Umbilical cord (tissue), 2 donors: Measurements from ENCODE around the gene CCNQ. TPM values are rescaled to one million over a fixed set of nuclear protein-coding genes. Genes with fewer than 3 reads are reported as not detected.
A peak's percentile ranks its signal among the peaks of the same experiment; 100 is the strongest.

ENCODE experiments used
- DNase-seq: peaks from one replicate; pipeline ENCODE4 v3.0.0-alpha.2; 2015; ENCODE audit warnings: low spot score
- total RNA-seq: library from RNA; depleted of rRNA; stranded (reverse); fragments of >200 nt; gene quantifications from one replicate; pipeline ENCODE4 v1.2.3, GENCODE V29; 2014; ENCODE audit warnings: low replicate concordance; ENCODE audit not compliant: insufficient read depth

Gene CCNQ
- 23.8 TPM for total RNA-seq

DNA sequence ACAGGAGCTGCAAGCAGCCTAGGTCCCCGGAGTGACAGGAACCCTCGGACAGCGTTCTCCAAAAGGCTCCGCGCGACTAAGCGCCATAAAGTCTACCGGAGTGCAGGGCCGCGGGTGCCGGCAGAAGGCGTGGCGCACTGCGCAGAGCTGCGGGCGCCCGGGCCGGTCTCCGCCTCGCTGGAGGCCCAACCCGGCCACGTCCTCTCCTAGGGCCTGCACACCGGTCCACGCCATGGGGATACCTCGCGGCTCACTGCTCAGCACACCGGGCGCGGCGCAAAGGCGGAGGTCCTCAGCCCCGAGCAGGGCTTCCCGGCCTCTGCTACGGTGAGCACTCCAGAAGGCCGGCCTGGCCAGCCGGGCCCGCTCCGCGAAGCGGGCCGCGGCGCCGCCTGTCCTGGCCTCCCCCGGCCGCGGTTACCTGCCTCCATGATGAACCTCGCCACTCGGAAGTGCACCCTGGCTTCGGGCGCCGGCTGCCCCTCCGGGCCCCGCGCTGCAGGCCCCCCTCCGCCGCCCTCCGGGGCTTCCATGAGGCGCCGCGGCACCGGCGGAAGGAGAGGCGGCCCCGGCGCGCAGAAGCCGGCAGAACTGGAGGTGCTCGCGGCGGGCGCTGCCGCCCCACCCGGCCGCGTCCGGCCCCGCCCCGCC lies at the start of gene CCNQ:
TSS of gene CCNQ (minus strand) at position 599 of the 651 bp plus-strand sequence. CDS start at position 533, 66 bp downstream.
- DNase-seq, result peak; percentile 11

- no peak for DNase-seq
Measured at GRCh38 chrX:153647461-153648357, 48.8 kb upstream of the CCNQ start.

- DNase-seq, result peak; percentile 22
Measured at GRCh38 chrX:153646620-153647373, 47.9 kb upstream of the CCNQ start, which contains the start of gene DUSP9. DUSP9 (plus strand) TSS chrX:153647203; CDS start chrX:153647954, 751 bp downstream.

- no peak for DNase-seq
Measured at GRCh38 chrX:153645921-153646488, 47.1 kb upstream of the CCNQ start.

DNA sequence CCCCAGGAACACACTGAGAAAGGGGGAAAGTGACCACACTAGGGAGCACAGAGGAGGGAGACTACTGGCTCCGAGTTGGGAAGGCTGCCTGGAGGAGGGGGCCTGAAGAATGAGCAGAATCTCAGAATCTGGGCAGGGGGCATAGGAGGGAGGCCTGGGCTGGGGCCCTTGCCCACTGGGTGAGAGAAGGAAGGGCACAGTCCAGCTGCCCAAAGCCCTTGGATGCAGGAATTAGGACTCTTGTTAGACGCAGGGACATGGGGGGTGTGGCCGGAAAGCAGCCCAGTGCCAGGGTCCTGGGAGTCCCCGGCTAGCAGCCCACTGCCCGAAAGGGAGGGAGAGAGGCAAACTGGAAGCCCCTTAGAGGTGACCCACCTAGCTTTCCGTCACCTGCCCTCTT lies 46.2 kb upstream of the CCNQ start:
- DNase-seq, result no peak

GRCh38 chrX:153644356-153645125 lies 45.6 kb upstream of the CCNQ start:
- DNase-seq, result no peak

- no peak for DNase-seq
Measured at GRCh38 chrX:153643431-153644351, 44.8 kb upstream of the CCNQ start.

DNA sequence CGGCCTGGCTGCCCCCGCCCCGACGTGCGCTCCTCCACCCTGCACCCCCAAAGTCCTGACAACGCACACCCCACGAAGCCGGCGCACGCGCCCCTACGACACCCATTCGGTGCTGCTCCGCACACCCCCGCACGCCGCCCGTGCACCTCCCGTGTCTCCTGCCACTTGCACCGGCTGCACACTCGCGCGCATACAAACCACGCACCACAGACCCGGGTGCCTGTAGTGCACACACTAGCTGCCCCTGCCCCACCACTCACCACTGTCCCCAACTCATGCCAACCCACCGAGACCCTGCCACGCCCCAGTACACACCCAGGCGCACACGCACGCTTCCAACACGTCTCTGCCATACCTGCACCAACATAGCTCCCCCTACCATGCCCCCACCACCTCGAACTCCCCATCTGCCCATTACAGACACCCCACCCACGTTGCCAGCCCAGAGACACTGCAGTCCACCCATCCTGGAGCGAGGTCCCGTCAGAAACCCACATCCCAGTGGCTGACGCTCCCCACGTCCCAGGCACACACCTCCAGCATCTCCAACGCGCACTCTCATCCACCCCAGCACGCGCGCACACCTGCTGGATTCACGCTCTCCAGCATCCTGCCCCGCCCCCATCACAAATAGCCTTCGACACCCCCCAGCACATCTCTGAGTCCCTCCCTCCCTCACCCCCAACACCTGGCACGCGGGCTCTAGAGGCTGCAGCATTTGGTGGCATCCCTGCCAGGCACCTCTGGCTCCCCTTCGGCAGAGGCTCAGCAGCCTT lies 43.9 kb upstream of the CCNQ start:
- DNase-seq, result no peak

DNA sequence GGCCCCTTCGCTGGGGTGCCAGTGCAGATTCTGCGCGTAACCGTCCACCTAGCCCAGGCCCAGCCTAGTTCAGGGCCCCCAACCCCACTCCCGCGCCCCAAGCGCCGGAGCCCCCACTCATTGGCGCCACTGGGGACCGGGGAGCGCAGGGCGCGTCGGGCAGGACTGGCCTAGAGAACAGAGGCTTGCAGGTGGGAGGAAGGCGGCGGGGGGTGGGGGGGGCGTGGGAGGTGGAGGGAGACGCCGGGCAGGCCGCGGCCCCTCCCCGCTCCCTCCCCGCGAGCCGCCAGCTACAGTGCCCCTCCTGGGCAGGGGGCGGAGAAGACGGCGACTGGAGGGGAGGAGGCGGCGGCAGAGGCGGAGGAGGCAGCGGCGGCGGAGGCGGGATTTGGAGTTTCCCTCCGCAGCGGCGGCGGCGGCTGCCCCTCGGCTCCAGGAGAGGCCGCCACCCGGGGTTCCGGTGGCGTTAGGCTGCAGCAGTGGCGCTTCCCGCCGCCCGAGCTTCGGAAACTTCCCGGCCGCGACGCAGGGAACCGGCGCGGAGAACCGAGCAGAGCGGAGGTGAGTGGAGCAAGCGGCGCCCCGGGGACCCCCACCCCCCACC lies 43.2 kb upstream of the CCNQ start:
- no peak for DNase-seq

- DNase-seq, result no peak
Measured at GRCh38 chrX:153641627-153642026, 42.7 kb upstream of the CCNQ start.

- no peak for DNase-seq
Measured at GRCh38 chrX:153640736-153641575, 42.0 kb upstream of the CCNQ start.

- DNase-seq, result no peak
Measured at GRCh38 chrX:153640045-153640686, 41.2 kb upstream of the CCNQ start.

- DNase-seq, result no peak
Measured at GRCh38 chrX:153639177-153640044, 40.5 kb upstream of the CCNQ start.

- DNase-seq, result no peak
Measured at GRCh38 chrX:153638436-153639176, 39.7 kb upstream of the CCNQ start.

DNA sequence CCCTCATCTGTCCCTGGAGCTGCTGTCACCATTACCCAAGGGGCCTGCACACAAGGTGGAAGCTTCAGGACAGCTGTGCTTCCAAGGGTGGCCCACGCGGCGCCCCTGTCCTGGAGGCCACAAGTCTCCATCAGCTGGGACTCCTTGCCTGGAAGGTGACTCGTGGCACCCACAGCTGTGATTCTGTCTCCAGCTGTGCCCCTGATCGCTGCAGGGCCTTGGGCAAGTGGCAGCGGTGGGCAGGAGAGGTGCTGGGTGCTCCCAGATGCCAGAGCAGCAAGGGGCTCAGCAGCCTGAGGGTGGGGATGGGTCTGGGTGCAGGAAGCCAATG lies 39.1 kb upstream of the CCNQ start:
- no peak for DNase-seq
